HL-60 (cell line): ENCODE results near the gene CSMD2.

Experiments
- GABPA ChIP-seq: IDR thresholded peaks from 2 replicates; pipeline ENCODE4 v1.6.1; 2012; ENCODE audit warnings: low read depth
- POLR2AphosphoS5 ChIP-seq: IDR thresholded peaks from 2 replicates; pipeline ENCODE4 v1.6.1; 2012; ENCODE audit warnings: low read depth
- SPI1 ChIP-seq: IDR thresholded peaks from 2 replicates; pipeline ENCODE4 v1.6.1; 2012; ENCODE audit warnings: low read depth, mild to moderate bottlenecking, borderline replicate concordance
- TF ChIP-seq, protein P1 (sequence below): IDR thresholded peaks from one replicate; pipeline ENCODE4 v1.5.1; 2011; ENCODE audit warnings: low read length, control low read depth, inconsistent platforms; ENCODE audit not compliant: insufficient read depth
- TF ChIP-seq, protein P2 (sequence below): IDR thresholded peaks from 2 replicates; pipeline ENCODE4 v1.6.1; 2012; ENCODE audit warnings: low read depth; ENCODE audit not compliant: insufficient replicate concordance

DNA sequence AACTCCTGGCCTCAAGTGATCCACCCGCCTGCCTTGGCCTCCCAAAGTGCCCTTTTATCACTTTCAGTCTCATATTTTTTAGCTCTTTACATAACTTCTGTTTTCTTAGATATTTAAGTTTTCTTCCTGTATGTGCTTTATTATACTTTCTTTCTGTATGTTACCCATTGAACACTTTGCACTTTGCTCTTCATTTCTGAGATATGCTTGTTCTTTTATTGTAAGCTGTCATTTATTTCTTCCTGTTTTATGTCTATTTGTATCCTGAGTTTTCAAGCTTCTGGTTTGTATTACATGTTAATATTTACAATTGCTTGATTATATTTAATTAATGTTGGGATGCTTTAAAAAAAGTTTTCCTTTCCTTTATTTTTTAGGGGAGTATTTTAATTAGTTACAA, 656.9 kb downstream of the CSMD2 start:
- TF ChIP-seq, protein P1, sequence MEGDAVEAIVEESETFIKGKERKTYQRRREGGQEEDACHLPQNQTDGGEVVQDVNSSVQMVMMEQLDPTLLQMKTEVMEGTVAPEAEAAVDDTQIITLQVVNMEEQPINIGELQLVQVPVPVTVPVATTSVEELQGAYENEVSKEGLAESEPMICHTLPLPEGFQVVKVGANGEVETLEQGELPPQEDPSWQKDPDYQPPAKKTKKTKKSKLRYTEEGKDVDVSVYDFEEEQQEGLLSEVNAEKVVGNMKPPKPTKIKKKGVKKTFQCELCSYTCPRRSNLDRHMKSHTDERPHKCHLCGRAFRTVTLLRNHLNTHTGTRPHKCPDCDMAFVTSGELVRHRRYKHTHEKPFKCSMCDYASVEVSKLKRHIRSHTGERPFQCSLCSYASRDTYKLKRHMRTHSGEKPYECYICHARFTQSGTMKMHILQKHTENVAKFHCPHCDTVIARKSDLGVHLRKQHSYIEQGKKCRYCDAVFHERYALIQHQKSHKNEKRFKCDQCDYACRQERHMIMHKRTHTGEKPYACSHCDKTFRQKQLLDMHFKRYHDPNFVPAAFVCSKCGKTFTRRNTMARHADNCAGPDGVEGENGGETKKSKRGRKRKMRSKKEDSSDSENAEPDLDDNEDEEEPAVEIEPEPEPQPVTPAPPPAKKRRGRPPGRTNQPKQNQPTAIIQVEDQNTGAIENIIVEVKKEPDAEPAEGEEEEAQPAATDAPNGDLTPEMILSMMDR, result no peak
- TF ChIP-seq POLR2AphosphoS5, result no peak
- TF ChIP-seq, protein P2, sequence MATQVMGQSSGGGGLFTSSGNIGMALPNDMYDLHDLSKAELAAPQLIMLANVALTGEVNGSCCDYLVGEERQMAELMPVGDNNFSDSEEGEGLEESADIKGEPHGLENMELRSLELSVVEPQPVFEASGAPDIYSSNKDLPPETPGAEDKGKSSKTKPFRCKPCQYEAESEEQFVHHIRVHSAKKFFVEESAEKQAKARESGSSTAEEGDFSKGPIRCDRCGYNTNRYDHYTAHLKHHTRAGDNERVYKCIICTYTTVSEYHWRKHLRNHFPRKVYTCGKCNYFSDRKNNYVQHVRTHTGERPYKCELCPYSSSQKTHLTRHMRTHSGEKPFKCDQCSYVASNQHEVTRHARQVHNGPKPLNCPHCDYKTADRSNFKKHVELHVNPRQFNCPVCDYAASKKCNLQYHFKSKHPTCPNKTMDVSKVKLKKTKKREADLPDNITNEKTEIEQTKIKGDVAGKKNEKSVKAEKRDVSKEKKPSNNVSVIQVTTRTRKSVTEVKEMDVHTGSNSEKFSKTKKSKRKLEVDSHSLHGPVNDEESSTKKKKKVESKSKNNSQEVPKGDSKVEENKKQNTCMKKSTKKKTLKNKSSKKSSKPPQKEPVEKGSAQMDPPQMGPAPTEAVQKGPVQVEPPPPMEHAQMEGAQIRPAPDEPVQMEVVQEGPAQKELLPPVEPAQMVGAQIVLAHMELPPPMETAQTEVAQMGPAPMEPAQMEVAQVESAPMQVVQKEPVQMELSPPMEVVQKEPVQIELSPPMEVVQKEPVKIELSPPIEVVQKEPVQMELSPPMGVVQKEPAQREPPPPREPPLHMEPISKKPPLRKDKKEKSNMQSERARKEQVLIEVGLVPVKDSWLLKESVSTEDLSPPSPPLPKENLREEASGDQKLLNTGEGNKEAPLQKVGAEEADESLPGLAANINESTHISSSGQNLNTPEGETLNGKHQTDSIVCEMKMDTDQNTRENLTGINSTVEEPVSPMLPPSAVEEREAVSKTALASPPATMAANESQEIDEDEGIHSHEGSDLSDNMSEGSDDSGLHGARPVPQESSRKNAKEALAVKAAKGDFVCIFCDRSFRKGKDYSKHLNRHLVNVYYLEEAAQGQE, result no peak
- no peak for TF ChIP-seq GABPA
- no peak for TF ChIP-seq SPI1
